HPDE6-E6E7 (cell line): ENCODE results near the gene CBX6.
"Not testable (repeated sequence)": the region's sequence is repeated elsewhere in the genome, so short reads cannot be mapped to it uniquely, and the experiment has no call there.

Experiments
- DNase-seq: peaks from one replicate; pipeline ENCODE4 v3.0.0; 2011; ENCODE audit warnings: missing footprints; ENCODE audit errors: extremely low spot score

CBX6 gene

GRCh38 chr22:38861170-38861876 lies 10.7 kb downstream of the CBX6 start:
- DNase-seq: no peak

- DNase-seq: no peak
Observed at GRCh38 chr22:38860283-38861169, 11.5 kb downstream of the CBX6 start.

- DNase-seq: no peak
Observed at GRCh38 chr22:38859581-38860282, 12.3 kb downstream of the CBX6 start.

- DNase-seq: no peak
Observed at GRCh38 chr22:38858492-38858891, 13.5 kb downstream of the CBX6 start.

GRCh38 chr22:38854476-38854875 lies 17.5 kb downstream of the CBX6 start:
- DNase-seq: not testable (repeated sequence)

GRCh38 chr22:38853883-38854282 lies 18.1 kb downstream of the CBX6 start:
- not testable (repeated sequence) for DNase-seq

GRCh38 chr22:38853196-38853651 lies 18.8 kb downstream of the CBX6 start:
- DNase-seq: no peak

GRCh38 chr22:38852522-38852921 lies 19.5 kb downstream of the CBX6 start:
- DNase-seq: no peak

- peak; percentile 67 for DNase-seq
Observed at GRCh38 chr22:38850941-38851849, 20.8 kb downstream of the CBX6 start.

- no peak for DNase-seq
Observed at GRCh38 chr22:38850399-38850798, 21.6 kb downstream of the CBX6 start.

- no peak for DNase-seq
Observed at GRCh38 chr22:38849811-38850210, 22.2 kb downstream of the CBX6 start.

- DNase-seq: no peak
Observed at GRCh38 chr22:38846412-38846811, 25.6 kb downstream of the CBX6 start.

- no peak for DNase-seq
Observed at GRCh38 chr22:38845004-38845740, 26.8 kb downstream of the CBX6 start.

- no peak for DNase-seq
Observed at GRCh38 chr22:38844315-38845003, 27.6 kb downstream of the CBX6 start.

- peak; percentile 29 for DNase-seq
Observed at GRCh38 chr22:38843657-38844314, 28.2 kb downstream of the CBX6 start, which contains the start of gene NPTXR. Gene NPTXR, minus strand, starts transcription at chr22:38844028.

GRCh38 chr22:38843201-38843656 lies 28.8 kb downstream of the CBX6 start:
- peak; percentile 23 for DNase-seq

- no peak for DNase-seq
Observed at GRCh38 chr22:38842512-38843200, 29.4 kb downstream of the CBX6 start.

- no peak for DNase-seq
Observed at GRCh38 chr22:38841635-38842034, 30.4 kb downstream of the CBX6 start.
